Mucosa of descending colon (tissue), 3 donors: ENCODE data around the gene IL5. TPM values are rescaled to one million over a fixed set of nuclear protein-coding genes. Genes with fewer than 3 reads are reported as not detected.
A peak's percentile ranks its signal among the peaks of the same experiment; 100 is the strongest.
"Not testable (repeated sequence)": the region's sequence is repeated elsewhere in the genome, so short reads cannot be mapped to it uniquely, and the experiment has no call there.

Experiments used
- ATAC-seq: fragments of 200-7000 bp; cut with Tn5 transposase; one replicate; pipeline ENCODE4 v1.9.1; 2020; ENCODE audit warnings: mild to moderate bottlenecking, moderate library complexity
- DNase-seq, 3 donors: peaks; one replicate each; pipeline ENCODE4 v3.0.0-alpha.2; 2020
- H3K36me3 ChIP-seq: fragments of 200-600 bp; one replicate; pipeline ENCODE4 v1.8.0; 2021; ENCODE audit warnings: low read depth, mild to moderate bottlenecking
- H3K4me1 ChIP-seq: fragments of 200-600 bp; one replicate; pipeline ENCODE4 v1.8.0; 2021; ENCODE audit warnings: low read depth, mild to moderate bottlenecking
- H3K4me3 ChIP-seq: fragments of 200-600 bp; one replicate; pipeline ENCODE4 v1.8.0; 2021; ENCODE audit warnings: mild to moderate bottlenecking
- H3K9me3 ChIP-seq: fragments of 200-600 bp; one replicate; pipeline ENCODE4 v1.8.0; 2021; ENCODE audit warnings: mild to moderate bottlenecking
- CTCF ChIP-seq: fragments of 200-600 bp; IDR thresholded peaks from one replicate; pipeline ENCODE4 v1.8.0; 2022; ENCODE audit warnings: antibody characterized with exemption, mild to moderate bottlenecking
- intact Hi-C, 2 donors: fragments of 100-400 bp; cut with DNase I in 1 of 2; cut with micrococcal nuclease in 1 of 2; formaldehyde crosslinking; loops; one replicate each; pipeline versions ENCODE4 v1.11.0 to v1.11.1; 2022; cut with DNase I, micrococcal nuclease
- total RNA-seq, 3 donors: library from RNA; stranded (reverse); fragmentation: NEBNext Ultra II Directional in 2 of 3; extraction: Animal tissue kit (Norgen Biotek cat#: 25700) in 2 of 3; gene quantifications; one replicate each; pipeline versions ENCODE4 v1.2.1 to v1.2.4, GENCODE V29; 2021 to 2023
- donor health status: DM: no; HTN: no; CAD: no; lungs with moderate emphysema.
- donor health status: DM: no; HTN: no; CAD: no.
- donor health status: DM: no; HTN: yes; CAD: no.

The IL5 gene
- total RNA-seq, 3 donors from 2014 or later = not detected

GRCh38 chr5:132528021-132528420 is 15.3 kb downstream of the IL5 start:
- Histone ChIP-seq H3K4me1 (peaks cover 5% of the 10 kb centered on the region), H3K9me3 (no peaks in the 10 kb centered on the region), H3K4me3 (no peak overlapping the region), H3K36me3 (no peaks in the 10 kb centered on the region)
- intact Hi-C loops = no loop called here
- DNase-seq (no peak), ATAC-seq (no peak)
- no peak for TF ChIP-seq CTCF

GRCh38 chr5:132526974-132527564 is 16.3 kb downstream of the IL5 start:
- H3K9me3 ChIP-seq = no peaks in the 10 kb centered on the region
- ATAC-seq (peak; percentile 21), DNase-seq (no peak)
- no peaks in the 10 kb centered on the region for H3K36me3 ChIP-seq
- intact Hi-C loops = no loop called here
- no peak for TF ChIP-seq CTCF
- H3K4me1 ChIP-seq = peaks cover 5% of the 10 kb centered on the region
- H3K4me3 ChIP-seq = no peak overlapping the region

- H3K4me3 ChIP-seq = no peak overlapping the region
- peak in 2 of 3 donors; percentile 48 to 76 for DNase-seq
- H3K36me3 ChIP-seq = no peaks in the 10 kb centered on the region
- TF ChIP-seq CTCF = peak; percentile 71
- H3K4me1 ChIP-seq = peaks cover 5% of the 10 kb centered on the region
- peak; percentile 93 for ATAC-seq
- intact Hi-C loops = no loop called here
- H3K9me3 ChIP-seq = no peaks in the 10 kb centered on the region
Observed at GRCh38 chr5:132526290-132526973, 16.9 kb downstream of the IL5 start.

GRCh38 chr5:132525299-132525724 is 18.0 kb downstream of the IL5 start:
- H3K4me1 ChIP-seq = peaks cover 5% of the 10 kb centered on the region
- intact Hi-C loops = no loop called here

GRCh38 chr5:132524877-132525276 is 18.4 kb downstream of the IL5 start:
- ATAC-seq, H3K4me1 ChIP-seq, H3K9me3 ChIP-seq, DNase-seq, H3K36me3 ChIP-seq, H3K4me3 ChIP-seq, intact Hi-C loops: not testable (repeated sequence)

More at GRCh38 chr5:132525299-132525724, 18.0 kb downstream of the IL5 start:
- Histone ChIP-seq H3K9me3 (no peaks in the 10 kb centered on the region), H3K4me3 (no peak overlapping the region), H3K36me3 (no peaks in the 10 kb centered on the region)
- DNase-seq = no peak
- TF ChIP-seq CTCF = no peak
- ATAC-seq = peak; percentile 20

GRCh38 chr5:132522067-132522466 is 21.3 kb downstream of the IL5 start:
- H3K4me1 ChIP-seq, intact Hi-C loops, H3K9me3 ChIP-seq, ATAC-seq, H3K36me3 ChIP-seq, H3K4me3 ChIP-seq, DNase-seq: not testable (repeated sequence)

- intact Hi-C loops, ATAC-seq, H3K9me3 ChIP-seq, H3K4me3 ChIP-seq, H3K36me3 ChIP-seq, H3K4me1 ChIP-seq, DNase-seq: not testable (repeated sequence)
Observed at GRCh38 chr5:132513618-132514336, 29.5 kb downstream of the IL5 start.
